ENCODE data around the gene AFAP1.

- no peak for TF ChIP-seq ZNF274 (IDR thresholded peaks at IDR 0.05; ENCODE audit: low read depth, low read length)
- no peak for TF ChIP-seq YY1 (IDR thresholded peaks at IDR 0.05; ENCODE audit: insufficient read depth, insufficient read length)
Measured at GRCh38 chr4:7824218-7824617, 115.4 kb downstream of the AFAP1 start.
